Osteocyte (in vitro differentiated cells): ENCODE measurements around the gene CPEB4. TPM values are rescaled to one million over a fixed set of nuclear protein-coding genes. Genes with fewer than 3 reads are reported as not detected.

Experiments used
- DNase-seq: peaks from one replicate; pipeline ENCODE4 v3.0.0; 2021; ENCODE audit warnings: mixed read lengths; ENCODE audit not compliant: unreplicated experiment; ENCODE audit errors: extremely low spot score
- H3K27ac Mint-ChIP-seq: one replicate; pipeline ENCODE4 v1.8.0; 2021; ENCODE audit warnings: mild to moderate bottlenecking, mixed read lengths; ENCODE audit not compliant: unreplicated experiment
- H3K27me3 Mint-ChIP-seq: one replicate; pipeline ENCODE4 v1.8.0; 2021; ENCODE audit warnings: mixed read lengths; ENCODE audit not compliant: unreplicated experiment
- H3K36me3 Mint-ChIP-seq: one replicate; pipeline ENCODE4 v1.8.0; 2021; ENCODE audit warnings: mixed read lengths; ENCODE audit not compliant: unreplicated experiment
- H3K4me1 Mint-ChIP-seq: one replicate; pipeline ENCODE4 v1.8.0; 2021; ENCODE audit warnings: mixed read lengths; ENCODE audit not compliant: unreplicated experiment
- H3K4me3 Mint-ChIP-seq: one replicate; pipeline ENCODE4 v1.8.0; 2021; ENCODE audit warnings: mild to moderate bottlenecking, moderate library complexity, mixed read lengths; ENCODE audit not compliant: unreplicated experiment
- H3K9me3 Mint-ChIP-seq: one replicate; pipeline ENCODE4 v1.8.0; 2021; ENCODE audit warnings: mixed read lengths; ENCODE audit not compliant: unreplicated experiment
- CTCF ChIP-seq: fragments of 200-600 bp; sonication (generic); IDR thresholded peaks from 2 replicates; pipeline ENCODE4 v1.5.0; 2021; ENCODE audit warnings: antibody characterized with exemption, mild to moderate bottlenecking, moderate library complexity
- total RNA-seq: library from RNA; stranded (reverse); gene quantifications from 2 replicates; pipeline ENCODE4 v1.2.1, GENCODE V29; 2021

The CPEB4 gene
- total RNA-seq, 1 donor from 2014 or later: 37.6 TPM

GRCh38 chr5:173962436-173962972 is 74.4 kb downstream of the CPEB4 start:
- no peaks in the 10 kb centered on the region for H3K9me3 Mint-ChIP-seq
- DNase-seq: no peak
- H3K27me3 Mint-ChIP-seq: no peaks in the 10 kb centered on the region
- TF ChIP-seq CTCF: no peak
- H3K4me1 Mint-ChIP-seq: peaks cover 19% of the 10 kb centered on the region
- no peak overlapping the region for H3K4me3 Mint-ChIP-seq
- peaks cover 16% of the 10 kb centered on the region for H3K36me3 Mint-ChIP-seq
- H3K27ac Mint-ChIP-seq: peak overlapping the region; percentile 90

- H3K27ac Mint-ChIP-seq: peak overlapping the region; percentile 90
Observed at GRCh38 chr5:173963182-173963838, 75.2 kb downstream of the CPEB4 start.

GRCh38 chr5:173963867-173964441 is 75.8 kb downstream of the CPEB4 start:
- Mint-ChIP-seq H3K36me3 (peaks cover 10% of the 10 kb centered on the region), H3K9me3 (no peaks in the 10 kb centered on the region), H3K4me3 (no peak overlapping the region), H3K27me3 (no peaks in the 10 kb centered on the region), H3K27ac (peak overlapping the region; percentile 12), H3K4me1 (peaks cover 19% of the 10 kb centered on the region)
- TF ChIP-seq CTCF: no peak
- DNase-seq: no peak

More at GRCh38 chr5:173963182-173963838, 75.2 kb downstream of the CPEB4 start:
- Mint-ChIP-seq H3K36me3 (peaks cover 10% of the 10 kb centered on the region), H3K9me3 (no peaks in the 10 kb centered on the region), H3K4me1 (peaks cover 19% of the 10 kb centered on the region), H3K27me3 (no peaks in the 10 kb centered on the region), H3K4me3 (peak overlapping the region; percentile 64)
- TF ChIP-seq CTCF: no peak
- DNase-seq: no peak

GRCh38 chr5:173964506-173964905 is 76.4 kb downstream of the CPEB4 start:
- Mint-ChIP-seq H3K36me3 (peaks cover 8% of the 10 kb centered on the region), H3K27me3 (no peaks in the 10 kb centered on the region), H3K4me1 (peaks cover 22% of the 10 kb centered on the region), H3K4me3 (no peak overlapping the region), H3K27ac (no peak overlapping the region), H3K9me3 (no peaks in the 10 kb centered on the region)
- TF ChIP-seq CTCF: no peak
- DNase-seq: no peak

- Mint-ChIP-seq H3K9me3 (no peaks in the 10 kb centered on the region), H3K27me3 (no peaks in the 10 kb centered on the region), H3K4me1 (peaks cover 24% of the 10 kb centered on the region), H3K4me3 (no peak overlapping the region), H3K36me3 (peaks cover 2% of the 10 kb centered on the region), H3K27ac (no peak overlapping the region)
- TF ChIP-seq CTCF: no peak
- no peak for DNase-seq
Observed at GRCh38 chr5:173967241-173967640, 79.1 kb downstream of the CPEB4 start.
